ENCODE results near the gene AEBP2. TPM values are rescaled to one million over a fixed set of nuclear protein-coding genes. Genes with fewer than 3 reads are reported as not detected.

AEBP2 gene
- total RNA-seq, 3 donors from 2014 or later (not counting 1 experiment from before 2014, with no cell fraction given) = 57.1 to 79.5 (median 61.8) TPM

DNA sequence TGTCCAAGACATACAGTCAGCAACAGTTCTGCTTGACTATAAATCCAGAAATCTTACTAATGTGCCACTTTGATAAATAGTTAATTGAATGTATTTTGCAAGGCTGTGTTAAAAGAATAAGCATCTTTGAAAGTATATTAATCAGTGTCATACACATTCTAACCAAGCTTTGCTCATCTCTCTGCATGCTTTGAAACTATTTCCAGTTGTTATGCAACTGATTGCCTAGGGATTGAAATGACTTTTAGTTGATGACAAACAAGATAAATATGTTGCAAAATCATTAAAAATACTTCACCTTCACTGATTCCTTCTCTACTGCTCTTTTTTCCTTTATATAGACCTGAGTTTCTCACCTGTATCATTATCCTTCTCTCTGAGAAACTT, 91.3 kb downstream of the AEBP2 start:
- Mint-ChIP-seq H3K4me1 (peaks cover 37 to 44% of the 10 kb centered on the region in 2 donors), H3K27me3 (ENCODE audit: low read depth in 2 of 2) (no peaks in the 10 kb centered on the region), H3K27ac (no peak overlapping the region), H3K9me3 (peaks cover 2 to 5% of the 10 kb centered on the region in 2 donors), H3K36me3 (peaks cover 5% of the 10 kb centered on the region), H3K4me3 (no peak overlapping the region)
- intact Hi-C loops (cut with micrococcal nuclease) = no loop called here
- Histone ChIP-seq H3K4me3 (ENCODE audit: low read length) (no peak overlapping the region), H3K27ac (ENCODE audit: low read length) (no peak overlapping the region), H3K27me3 (ENCODE audit: control insufficient read depth, insufficient read depth, low read length) (no peaks in the 10 kb centered on the region), H3K36me3 (ENCODE audit: control insufficient read depth, insufficient read depth, low read length) (no peaks in the 10 kb centered on the region), H3K4me1 (ENCODE audit: control insufficient read depth, insufficient read depth, low read length) (peaks cover 4% of the 10 kb centered on the region), H3K9me3 (ENCODE audit: control insufficient read depth, insufficient read depth, low read length) (no peaks in the 10 kb centered on the region)
- no peak for ATAC-seq
- TF ChIP-seq, protein P1, sequence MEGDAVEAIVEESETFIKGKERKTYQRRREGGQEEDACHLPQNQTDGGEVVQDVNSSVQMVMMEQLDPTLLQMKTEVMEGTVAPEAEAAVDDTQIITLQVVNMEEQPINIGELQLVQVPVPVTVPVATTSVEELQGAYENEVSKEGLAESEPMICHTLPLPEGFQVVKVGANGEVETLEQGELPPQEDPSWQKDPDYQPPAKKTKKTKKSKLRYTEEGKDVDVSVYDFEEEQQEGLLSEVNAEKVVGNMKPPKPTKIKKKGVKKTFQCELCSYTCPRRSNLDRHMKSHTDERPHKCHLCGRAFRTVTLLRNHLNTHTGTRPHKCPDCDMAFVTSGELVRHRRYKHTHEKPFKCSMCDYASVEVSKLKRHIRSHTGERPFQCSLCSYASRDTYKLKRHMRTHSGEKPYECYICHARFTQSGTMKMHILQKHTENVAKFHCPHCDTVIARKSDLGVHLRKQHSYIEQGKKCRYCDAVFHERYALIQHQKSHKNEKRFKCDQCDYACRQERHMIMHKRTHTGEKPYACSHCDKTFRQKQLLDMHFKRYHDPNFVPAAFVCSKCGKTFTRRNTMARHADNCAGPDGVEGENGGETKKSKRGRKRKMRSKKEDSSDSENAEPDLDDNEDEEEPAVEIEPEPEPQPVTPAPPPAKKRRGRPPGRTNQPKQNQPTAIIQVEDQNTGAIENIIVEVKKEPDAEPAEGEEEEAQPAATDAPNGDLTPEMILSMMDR (IDR thresholded peaks at IDR 0.05) = no peak
- no peak for DNase-seq

DNA sequence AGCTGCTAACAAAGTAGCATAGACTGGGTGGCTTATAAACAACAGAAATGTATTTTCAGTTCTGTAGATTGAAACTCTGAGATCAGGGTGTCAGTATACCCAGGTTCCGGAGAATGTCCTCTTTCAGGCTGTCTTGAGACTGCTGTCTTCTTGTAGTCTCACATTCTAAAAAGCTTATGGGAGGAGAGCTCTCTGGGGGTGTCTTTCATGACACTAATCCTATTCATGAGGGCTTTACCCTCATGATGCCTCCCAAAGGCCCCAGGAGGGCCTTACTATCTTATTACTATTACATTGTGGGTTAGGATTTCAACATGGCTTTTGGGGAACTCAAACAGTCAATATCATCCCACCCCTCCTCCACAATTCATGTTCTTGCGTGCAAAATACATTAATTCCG, 94.3 kb downstream of the AEBP2 start:
- Histone ChIP-seq H3K4me3 (ENCODE audit: low read length) (no peak overlapping the region), H3K27ac (ENCODE audit: low read length) (no peak overlapping the region), H3K9me3 (ENCODE audit: control insufficient read depth, insufficient read depth, low read length) (no peaks in the 10 kb centered on the region), H3K36me3 (ENCODE audit: control insufficient read depth, insufficient read depth, low read length) (no peaks in the 10 kb centered on the region), H3K27me3 (ENCODE audit: control insufficient read depth, insufficient read depth, low read length) (no peaks in the 10 kb centered on the region), H3K4me1 (ENCODE audit: control insufficient read depth, insufficient read depth, low read length) (peaks cover 4% of the 10 kb centered on the region)
- TF ChIP-seq, protein P1 (IDR thresholded peaks at IDR 0.05) = no peak
- Mint-ChIP-seq H3K27me3 (ENCODE audit: low read depth in 2 of 2) (no peaks in the 10 kb centered on the region), H3K36me3 (peaks cover 12% of the 10 kb centered on the region), H3K27ac (no peak overlapping the region), H3K9me3 (peaks cover 4 to 10% of the 10 kb centered on the region in 2 donors), H3K4me1 (peaks cover 26 to 36% of the 10 kb centered on the region in 2 donors), H3K4me3 (no peak overlapping the region)
- ATAC-seq = no peak
- 100% methylated on average over 1 of the region's 3 CpGs for WGBS (ENCODE audit: insufficient coverage)
- no peak for DNase-seq
- intact Hi-C loops (cut with micrococcal nuclease) = no loop called here

DNA sequence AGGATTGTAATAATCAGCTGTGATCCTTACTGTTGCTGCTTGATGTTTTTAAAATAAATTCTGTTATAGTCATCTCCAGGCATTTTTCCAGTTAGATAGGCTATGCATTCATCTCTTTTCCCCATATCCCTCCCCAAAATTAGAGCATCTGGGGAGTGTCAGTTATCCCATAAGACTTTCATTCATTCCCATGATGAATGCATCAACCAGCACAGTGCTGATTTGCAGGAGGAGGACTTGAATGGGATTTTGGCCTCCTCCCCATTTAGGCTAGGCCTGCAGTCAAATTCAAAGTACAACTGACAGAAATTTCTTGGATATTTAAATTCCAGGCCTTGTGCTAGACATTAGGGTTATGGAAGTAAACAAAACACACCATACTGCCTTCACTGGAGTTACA, 99.8 kb downstream of the AEBP2 start:
- peaks cover 12 to 13% of the 10 kb centered on the region in 2 donors for H3K4me1 Mint-ChIP-seq
- peaks cover 4 to 10% of the 10 kb centered on the region in 2 donors for H3K9me3 Mint-ChIP-seq
- peaks cover 12% of the 10 kb centered on the region for H3K36me3 Mint-ChIP-seq
- no peaks in the 10 kb centered on the region for H3K27me3 Mint-ChIP-seq (ENCODE audit: low read depth in 2 of 2)
- TF ChIP-seq, protein P1 (IDR thresholded peaks at IDR 0.05) = no peak
- H3K27ac Mint-ChIP-seq = no peak overlapping the region
- Histone ChIP-seq H3K36me3 (ENCODE audit: control insufficient read depth, insufficient read depth, low read length) (no peaks in the 10 kb centered on the region), H3K9me3 (ENCODE audit: control insufficient read depth, insufficient read depth, low read length) (no peaks in the 10 kb centered on the region), H3K4me3 (ENCODE audit: low read length) (no peak overlapping the region), H3K27ac (ENCODE audit: low read length) (no peak overlapping the region), H3K4me1 (ENCODE audit: control insufficient read depth, insufficient read depth, low read length) (no peaks in the 10 kb centered on the region), H3K27me3 (ENCODE audit: control insufficient read depth, insufficient read depth, low read length) (no peaks in the 10 kb centered on the region)
- intact Hi-C loops (cut with micrococcal nuclease) = no loop called here
- H3K4me3 Mint-ChIP-seq = no peak overlapping the region
- no peak for ATAC-seq
- no peak for DNase-seq

- H3K27me3 ChIP-seq (ENCODE audit: control insufficient read depth, insufficient read depth, low read length) = no peaks in the 10 kb centered on the region
- no peak for DNase-seq
- no peak overlapping the region for H3K27ac ChIP-seq (ENCODE audit: low read length)
- intact Hi-C loops (cut with micrococcal nuclease) = no loop called here
- H3K36me3 ChIP-seq (ENCODE audit: control insufficient read depth, insufficient read depth, low read length) = no peaks in the 10 kb centered on the region
- Mint-ChIP-seq H3K4me1 (peaks cover 11 to 13% of the 10 kb centered on the region in 2 donors), H3K27me3 (ENCODE audit: low read depth in 2 of 2) (no peaks in the 10 kb centered on the region), H3K36me3 (peaks cover 12% of the 10 kb centered on the region), H3K4me3 (no peak overlapping the region), H3K27ac (no peak overlapping the region), H3K9me3 (peaks cover 4 to 10% of the 10 kb centered on the region in 2 donors)
- H3K4me1 ChIP-seq (ENCODE audit: control insufficient read depth, insufficient read depth, low read length) = no peaks in the 10 kb centered on the region
- 89% methylated on average over 1 of the region's 1 CpG for WGBS (ENCODE audit: insufficient coverage)
- TF ChIP-seq, protein P1 (IDR thresholded peaks at IDR 0.05) = no peak
- no peaks in the 10 kb centered on the region for H3K9me3 ChIP-seq (ENCODE audit: control insufficient read depth, insufficient read depth, low read length)
- no peak for ATAC-seq
- no peak overlapping the region for H3K4me3 ChIP-seq (ENCODE audit: low read length)
These were observed 100.5 kb downstream of the AEBP2 start for GRCh38 chr12:19539836-19540235.

All from natural killer cell (primary cell).